Naive thymus-derived CD4-positive, alpha-beta T cell (primary cell): ENCODE data around the gene LMOD2. TPM values are rescaled to one million over a fixed set of nuclear protein-coding genes. Genes with fewer than 3 reads are reported as not detected.

ENCODE experiments used
- ATAC-seq: fragments of 150-1000 bp; cut with Tn5 transposase; 2 replicates; pipeline ENCODE4 v1.10.0; 2021; ENCODE audit warnings: mild to moderate bottlenecking, moderate library complexity
- CTCF ChIA-PET: fragments of 350-600 bp; sonication (Branson Sonifier 250); formaldehyde crosslinking; loops from one replicate; lab custom pipeline; 2021; ENCODE audit warnings: antibody characterized with exemption; lab: Charles Lee
- POLR2A ChIA-PET: fragments of 350-600 bp; sonication (Branson Sonifier 250); formaldehyde crosslinking; loops from one replicate; lab custom pipeline; 2021; ENCODE audit warnings: antibody characterized with exemption, inconsistent platforms; lab: Charles Lee
- DNase-seq, 9 donors: peaks; one replicate each; pipeline versions ENCODE4 v3.0.0 to v3.0.0-alpha.2; 2020 to 2022; ENCODE audit warnings: mixed read lengths in 1 of 9
- H3K27ac ChIP-seq: one replicate; pipeline ENCODE4 v1.7.0; 2013; ENCODE audit warnings: mild to moderate bottlenecking, low read depth, low read length, moderate library complexity
- H3K27me3 ChIP-seq, 2 donors: one replicate each; pipeline ENCODE4 v1.7.0; 2013; ENCODE audit warnings: low read length in 2 of 2, mild to moderate bottlenecking in 2 of 2, moderate library complexity in 2 of 2; ENCODE audit not compliant: control insufficient read depth in 2 of 2, insufficient read depth in 2 of 2
- H3K36me3 ChIP-seq, 3 experiments: 1 replicate in 2 of 3; 2 replicates in 1 of 3; pipeline ENCODE4 v1.7.0; 2013; ENCODE audit warnings: low read length in 3 of 3, mild to moderate bottlenecking in 3 of 3, moderate library complexity in 1 of 3; ENCODE audit not compliant: insufficient read depth in 3 of 3, control insufficient read depth in 2 of 3
- H3K4me1 ChIP-seq, 2 donors: one replicate each; pipeline ENCODE4 v1.7.0; 2013; ENCODE audit warnings: low read length in 2 of 2, mild to moderate bottlenecking in 2 of 2, moderate library complexity in 1 of 2; ENCODE audit not compliant: control insufficient read depth in 2 of 2, insufficient read depth in 2 of 2
- H3K4me3 ChIP-seq: 2 replicates; pipeline ENCODE4 v1.7.0; 2013; ENCODE audit warnings: mild to moderate bottlenecking, low read length
- H3K9me3 ChIP-seq, 3 experiments: 1 replicate in 2 of 3; 2 replicates in 1 of 3; pipeline ENCODE4 v1.7.0; 2013; ENCODE audit warnings: low read length in 3 of 3; ENCODE audit not compliant: control insufficient read depth in 2 of 3
- H3K27ac Mint-ChIP-seq, 9 donors: one replicate each; pipeline ENCODE4 v1.8.0; 2020 to 2022; ENCODE audit warnings: mixed read lengths in 9 of 9, mild to moderate bottlenecking in 8 of 9, moderate library complexity in 5 of 9, inconsistent platforms in 2 of 9
- H3K27me3 Mint-ChIP-seq, 5 donors: one replicate each; pipeline ENCODE4 v1.8.0; 2021 to 2022; ENCODE audit warnings: mixed read lengths in 5 of 5, mild to moderate bottlenecking in 1 of 5
- H3K36me3 Mint-ChIP-seq, 5 donors: one replicate each; pipeline ENCODE4 v1.8.0; 2020 to 2022; ENCODE audit warnings: mixed read lengths in 5 of 5, mild to moderate bottlenecking in 3 of 5, inconsistent platforms in 1 of 5
- H3K4me1 Mint-ChIP-seq, 7 donors: one replicate each; pipeline ENCODE4 v1.8.0; 2020 to 2022; ENCODE audit warnings: mixed read lengths in 7 of 7, mild to moderate bottlenecking in 3 of 7, inconsistent platforms in 1 of 7
- H3K4me3 Mint-ChIP-seq, 10 donors: one replicate each; pipeline ENCODE4 v1.8.0; 2020 to 2022; ENCODE audit warnings: mild to moderate bottlenecking in 10 of 10, mixed read lengths in 10 of 10, moderate library complexity in 6 of 10, inconsistent platforms in 2 of 10
- H3K9me3 Mint-ChIP-seq, 11 donors: one replicate each; pipeline ENCODE4 v1.8.0; 2020 to 2022; ENCODE audit warnings: mixed read lengths in 11 of 11, mild to moderate bottlenecking in 4 of 11, inconsistent platforms in 1 of 11, moderate library complexity in 1 of 11
- intact Hi-C, 2 donors: fragments of 100-400 bp; cut with micrococcal nuclease; formaldehyde crosslinking; loops; one replicate each; pipeline ENCODE4 v1.15.1; 2023
- polyA plus RNA-seq, 2 donors: library from polyadenylated mRNA; unstranded; fragments of 300-500 nt; fragmentation: Illumina TruSeq; gene quantifications; one replicate each; pipeline ENCODE4 v1.2.3, GENCODE V29; 2021
- total RNA-seq, 6 experiments: library from RNA in 5 of 6; stranded (reverse) in 5 of 6; gene quantifications; 1 replicate in 5 of 6; 2 replicates in 1 of 6; pipeline ENCODE4 v1.2.3 and lab custom pipeline; 2021 to 2026

LMOD2 gene, protein sequence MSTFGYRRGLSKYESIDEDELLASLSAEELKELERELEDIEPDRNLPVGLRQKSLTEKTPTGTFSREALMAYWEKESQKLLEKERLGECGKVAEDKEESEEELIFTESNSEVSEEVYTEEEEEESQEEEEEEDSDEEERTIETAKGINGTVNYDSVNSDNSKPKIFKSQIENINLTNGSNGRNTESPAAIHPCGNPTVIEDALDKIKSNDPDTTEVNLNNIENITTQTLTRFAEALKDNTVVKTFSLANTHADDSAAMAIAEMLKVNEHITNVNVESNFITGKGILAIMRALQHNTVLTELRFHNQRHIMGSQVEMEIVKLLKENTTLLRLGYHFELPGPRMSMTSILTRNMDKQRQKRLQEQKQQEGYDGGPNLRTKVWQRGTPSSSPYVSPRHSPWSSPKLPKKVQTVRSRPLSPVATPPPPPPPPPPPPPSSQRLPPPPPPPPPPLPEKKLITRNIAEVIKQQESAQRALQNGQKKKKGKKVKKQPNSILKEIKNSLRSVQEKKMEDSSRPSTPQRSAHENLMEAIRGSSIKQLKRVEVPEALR
- total RNA-seq (not detected), polyA plus RNA-seq (under 1 TPM; 0.13 to 0.44 TPM), total RNA-seq (lab: John Stamatoyannopoulos, UW) (not detected)

- intact Hi-C loops, result no loop called here
- Mint-ChIP-seq H3K4me3 (no peak within 1 kb of the TSS), H3K27me3 (peaks cover 5 to 16% (median 7%) of the 10 kb centered on the region in 5 donors), H3K27ac (no peak within 1 kb of the TSS), H3K4me1 (peaks cover 0 to 1% (median 0%) of the 10 kb centered on the region in 7 donors), H3K36me3 (peaks cover 0 to 3% (median 0%) of the 10 kb centered on the region in 5 donors), H3K9me3 (no peaks in the 10 kb centered on the region)
- ChIA-PET CTCF (no interaction called here), POLR2A (no interaction called here)
- H3K36me3 ChIP-seq, result no peaks in the 10 kb centered on the region
- no peak within 1 kb of the TSS for H3K27ac ChIP-seq
- no peaks in the 10 kb centered on the region for H3K9me3 ChIP-seq
- no peak within 1 kb of the TSS for H3K4me3 ChIP-seq
- DNase-seq (no peak), ATAC-seq (no peak)
- no peaks in the 10 kb centered on the region for H3K4me1 ChIP-seq
- no peaks in the 10 kb centered on the region for H3K27me3 ChIP-seq
Observed at GRCh38 chr7:123655614-123656013, at the start of gene LMOD2. LMOD2 (plus strand) TSS chr7:123655866; CDS start chr7:123655964, 98 bp downstream.

DNA sequence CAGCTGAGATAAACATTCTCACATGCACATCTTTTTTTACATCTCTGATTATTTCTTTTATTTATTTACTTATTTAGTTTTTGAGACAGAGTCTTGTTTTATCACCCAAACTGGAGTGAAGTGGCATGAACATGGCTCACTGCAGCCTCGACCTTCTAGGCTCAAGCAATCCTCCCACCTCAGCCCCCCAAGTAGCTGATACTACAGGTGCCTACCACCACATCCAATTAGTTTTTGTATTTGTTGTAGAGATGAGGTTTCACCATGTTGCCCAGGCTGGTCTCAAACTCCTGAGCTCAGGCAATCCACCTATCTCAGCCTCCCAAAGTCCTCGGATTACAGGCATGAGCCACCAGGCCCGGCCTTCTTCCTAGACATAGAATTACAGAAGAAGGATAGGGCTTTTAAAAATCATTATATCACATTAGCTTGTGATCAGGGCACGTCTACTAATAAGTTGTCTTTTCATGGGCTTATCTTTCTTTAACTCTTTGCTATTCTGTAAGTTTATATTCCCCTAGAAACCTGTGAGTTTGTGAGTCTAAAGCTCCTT is 48.2 kb upstream of the LMOD2 start:
- no peaks in the 10 kb centered on the region for H3K4me1 ChIP-seq
- no peak overlapping the region for H3K4me3 ChIP-seq

DNA sequence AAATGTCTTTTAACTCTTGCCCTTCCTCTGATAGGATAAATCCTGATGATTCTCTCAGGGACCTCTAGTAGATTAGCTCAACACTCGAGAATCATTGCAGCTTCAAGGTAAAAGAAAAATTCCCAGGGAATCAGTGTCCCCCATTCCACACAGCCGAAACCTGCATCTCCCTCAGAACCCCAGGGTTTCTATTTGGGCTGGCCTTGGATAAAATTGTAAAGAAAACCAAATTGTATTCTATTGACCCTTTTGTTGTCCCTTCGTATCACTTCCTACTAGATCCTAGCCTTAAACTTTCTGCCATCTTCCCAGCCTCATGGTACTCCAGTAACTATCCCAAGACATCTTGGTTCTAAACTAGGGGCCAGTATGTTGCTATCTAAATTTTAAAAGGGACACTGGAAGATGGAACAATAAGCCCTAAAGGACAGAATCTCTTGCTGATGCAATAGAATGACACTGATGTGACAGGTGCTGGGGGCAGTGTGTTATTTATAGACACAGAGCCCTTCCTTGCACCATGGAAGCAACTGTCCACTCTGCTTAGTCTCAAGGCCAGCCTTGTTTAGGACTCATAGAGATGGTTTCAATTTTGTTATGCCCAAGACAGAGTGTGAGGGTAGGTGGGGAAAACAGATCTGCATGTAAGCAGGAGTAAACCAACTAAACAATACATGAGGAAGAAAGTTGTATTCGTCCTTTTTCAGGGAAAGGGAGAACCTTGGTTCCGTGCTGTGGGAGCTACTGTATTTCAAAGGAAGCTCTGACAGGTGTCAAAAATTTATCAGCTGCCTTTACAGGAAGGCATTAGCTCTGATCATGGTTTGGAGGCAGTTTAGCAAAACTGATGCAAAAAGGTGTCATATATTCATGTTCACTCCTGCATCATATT is 46.4 kb upstream of the LMOD2 start:
- H3K4me1 Mint-ChIP-seq, result no peaks in the 10 kb centered on the region
- DNase-seq, result no peak
- intact Hi-C loops, result no loop called here
- peaks cover 0 to 1% (median 0%) of the 10 kb centered on the region in 11 donors for H3K9me3 Mint-ChIP-seq
- no peaks in the 10 kb centered on the region for H3K9me3 ChIP-seq
- H3K36me3 Mint-ChIP-seq, result no peaks in the 10 kb centered on the region
- no peak overlapping the region for H3K4me3 Mint-ChIP-seq
- no peak overlapping the region for H3K4me3 ChIP-seq
- peaks cover 5 to 26% (median 16%) of the 10 kb centered on the region in 5 donors for H3K27me3 Mint-ChIP-seq
- no peak overlapping the region for H3K27ac Mint-ChIP-seq
- ATAC-seq, result no peak
- H3K27me3 ChIP-seq, result no peaks in the 10 kb centered on the region
- no peaks in the 10 kb centered on the region for H3K4me1 ChIP-seq
- CTCF ChIA-PET, result interaction anchor here (0.7 kb wide), 1 partner anchor 47 kb away, joined by 3 read pairs; no protein-coding TSS in a partner anchor
- POLR2A ChIA-PET, result no interaction called here
- no peaks in the 10 kb centered on the region for H3K36me3 ChIP-seq
- no peak overlapping the region for H3K27ac ChIP-seq

More for the DNA sequence above, 48.2 kb upstream of the LMOD2 start:
- peaks cover 0 to 1% (median 0%) of the 10 kb centered on the region in 11 donors for H3K9me3 Mint-ChIP-seq
- Histone ChIP-seq H3K36me3 (no peaks in the 10 kb centered on the region), H3K27ac (no peak overlapping the region), H3K9me3 (no peaks in the 10 kb centered on the region), H3K27me3 (no peaks in the 10 kb centered on the region)
- ATAC-seq (no peak), DNase-seq (no peak)
- no peak overlapping the region for H3K27ac Mint-ChIP-seq
- CTCF ChIA-PET, result no interaction called here
- H3K4me3 Mint-ChIP-seq, result no peak overlapping the region
- POLR2A ChIA-PET, result no interaction called here
- H3K36me3 Mint-ChIP-seq, result no peaks in the 10 kb centered on the region
- intact Hi-C loops, result no loop called here
- peaks cover 10 to 17% (median 11%) of the 10 kb centered on the region in 5 donors for H3K27me3 Mint-ChIP-seq
- no peaks in the 10 kb centered on the region for H3K4me1 Mint-ChIP-seq

- ChIA-PET CTCF (interaction anchor here (0.6 to 0.7 kb wide), 2 partner anchors 48 to 177 kb away, joined by 3 read pairs; no protein-coding TSS in a partner anchor), POLR2A (no interaction called here)
- DNase-seq (no peak), ATAC-seq (no peak)
- H3K27me3 Mint-ChIP-seq, result peaks cover 5 to 30% (median 18%) of the 10 kb centered on the region in 5 donors
- intact Hi-C loops, result no loop called here
- Histone ChIP-seq H3K4me1 (no peaks in the 10 kb centered on the region), H3K27ac (no peak overlapping the region), H3K9me3 (no peaks in the 10 kb centered on the region), H3K36me3 (no peaks in the 10 kb centered on the region), H3K4me3 (no peak overlapping the region), H3K27me3 (no peaks in the 10 kb centered on the region)
- H3K4me1 Mint-ChIP-seq, result no peaks in the 10 kb centered on the region
- no peak overlapping the region for H3K27ac Mint-ChIP-seq
- peaks cover 0 to 1% (median 0%) of the 10 kb centered on the region in 11 donors for H3K9me3 Mint-ChIP-seq
- H3K4me3 Mint-ChIP-seq, result no peak overlapping the region
- H3K36me3 Mint-ChIP-seq, result no peaks in the 10 kb centered on the region
Observed at GRCh38 chr7:123609883-123610239, 45.8 kb upstream of the LMOD2 start.

GRCh38 chr7:123612024-123612423 is 43.6 kb upstream of the LMOD2 start:
- no peaks in the 10 kb centered on the region for H3K27me3 ChIP-seq
- intact Hi-C loops, result no loop called here
- peaks cover 0 to 1% (median 0%) of the 10 kb centered on the region in 11 donors for H3K9me3 Mint-ChIP-seq
- H3K4me1 ChIP-seq, result no peaks in the 10 kb centered on the region
- no peaks in the 10 kb centered on the region for H3K9me3 ChIP-seq
- H3K4me3 ChIP-seq, result no peak overlapping the region
- no peak overlapping the region for H3K27ac Mint-ChIP-seq
- H3K4me1 Mint-ChIP-seq, result no peaks in the 10 kb centered on the region
- POLR2A ChIA-PET, result no interaction called here
- DNase-seq (no peak), ATAC-seq (no peak)
- H3K36me3 ChIP-seq, result no peaks in the 10 kb centered on the region
- H3K36me3 Mint-ChIP-seq, result no peaks in the 10 kb centered on the region
- CTCF ChIA-PET, result no interaction called here
- H3K4me3 Mint-ChIP-seq, result no peak overlapping the region
- H3K27ac ChIP-seq, result no peak overlapping the region
- H3K27me3 Mint-ChIP-seq, result peaks cover 3 to 34% (median 18%) of the 10 kb centered on the region in 5 donors

DNA sequence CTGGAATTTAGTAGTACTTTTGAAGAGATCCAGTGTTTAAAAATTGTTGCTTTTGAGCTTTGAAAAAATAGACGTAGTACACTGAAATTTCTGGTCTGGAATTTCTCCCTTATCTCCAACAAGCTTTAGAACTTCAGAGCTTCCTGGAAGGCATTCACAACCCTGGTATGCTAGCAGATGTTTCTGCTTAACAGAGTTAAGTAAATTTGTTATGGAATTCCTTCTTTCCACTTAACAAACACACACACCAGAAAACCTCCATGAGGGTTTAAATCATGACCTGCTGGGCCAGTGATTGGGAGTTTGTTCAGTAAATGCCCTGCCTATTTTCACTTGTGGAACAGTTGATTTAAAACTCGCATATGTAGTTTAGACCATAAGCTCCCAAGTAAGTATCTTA is 40.3 kb upstream of the LMOD2 start:
- H3K36me3 Mint-ChIP-seq, result no peaks in the 10 kb centered on the region
- H3K27ac Mint-ChIP-seq, result no peak overlapping the region
- Histone ChIP-seq H3K36me3 (no peaks in the 10 kb centered on the region), H3K27me3 (no peaks in the 10 kb centered on the region), H3K9me3 (no peaks in the 10 kb centered on the region), H3K4me1 (no peaks in the 10 kb centered on the region), H3K4me3 (no peak overlapping the region), H3K27ac (no peak overlapping the region)
- intact Hi-C loops, result no loop called here
- CTCF ChIA-PET, result no interaction called here
- H3K27me3 Mint-ChIP-seq, result peaks cover 5 to 39% (median 26%) of the 10 kb centered on the region in 5 donors
- no peak overlapping the region for H3K4me3 Mint-ChIP-seq
- POLR2A ChIA-PET, result no interaction called here
- no peak for DNase-seq
- peaks cover 0 to 1% (median 0%) of the 10 kb centered on the region in 11 donors for H3K9me3 Mint-ChIP-seq
- H3K4me1 Mint-ChIP-seq, result no peaks in the 10 kb centered on the region
- no peak for ATAC-seq
